Mucosa of descending colon (tissue), 3 donors: ENCODE data around the gene SYK. TPM values are rescaled to one million over a fixed set of nuclear protein-coding genes. Genes with fewer than 3 reads are reported as not detected.

Experiments
- ATAC-seq: fragments of 200-7000 bp; cut with Tn5 transposase; one replicate; pipeline ENCODE4 v1.9.1; 2020; ENCODE audit warnings: mild to moderate bottlenecking, moderate library complexity
- DNase-seq, 3 donors: peaks; one replicate each; pipeline ENCODE4 v3.0.0-alpha.2; 2020
- H3K36me3 ChIP-seq: fragments of 200-600 bp; one replicate; pipeline ENCODE4 v1.8.0; 2021; ENCODE audit warnings: low read depth, mild to moderate bottlenecking
- H3K4me1 ChIP-seq: fragments of 200-600 bp; one replicate; pipeline ENCODE4 v1.8.0; 2021; ENCODE audit warnings: low read depth, mild to moderate bottlenecking
- H3K4me3 ChIP-seq: fragments of 200-600 bp; one replicate; pipeline ENCODE4 v1.8.0; 2021; ENCODE audit warnings: mild to moderate bottlenecking
- H3K9me3 ChIP-seq: fragments of 200-600 bp; one replicate; pipeline ENCODE4 v1.8.0; 2021; ENCODE audit warnings: mild to moderate bottlenecking
- intact Hi-C, 2 donors: fragments of 100-400 bp; cut with DNase I in 1 of 2; cut with micrococcal nuclease in 1 of 2; formaldehyde crosslinking; loops; one replicate each; pipeline versions ENCODE4 v1.11.0 to v1.11.1; 2022; cut with DNase I, micrococcal nuclease
- total RNA-seq, 3 donors: library from RNA; stranded (reverse); fragmentation: NEBNext Ultra II Directional in 2 of 3; extraction: Animal tissue kit (Norgen Biotek cat#: 25700) in 2 of 3; gene quantifications; one replicate each; pipeline versions ENCODE4 v1.2.1 to v1.2.4, GENCODE V29; 2021 to 2023
- TF ChIP-seq, protein P1 (sequence below): fragments of 200-600 bp; IDR thresholded peaks from one replicate; pipeline ENCODE4 v1.8.0; 2022; ENCODE audit warnings: antibody characterized with exemption, mild to moderate bottlenecking
- donor health status: DM: no; HTN: no; CAD: no; lungs with moderate emphysema.
- donor health status: DM: no; HTN: no; CAD: no.
- donor health status: DM: no; HTN: yes; CAD: no.

The SYK gene
- total RNA-seq, 3 donors from 2014 or later, result 29.0 to 59.5 (median 43.4) TPM

DNA sequence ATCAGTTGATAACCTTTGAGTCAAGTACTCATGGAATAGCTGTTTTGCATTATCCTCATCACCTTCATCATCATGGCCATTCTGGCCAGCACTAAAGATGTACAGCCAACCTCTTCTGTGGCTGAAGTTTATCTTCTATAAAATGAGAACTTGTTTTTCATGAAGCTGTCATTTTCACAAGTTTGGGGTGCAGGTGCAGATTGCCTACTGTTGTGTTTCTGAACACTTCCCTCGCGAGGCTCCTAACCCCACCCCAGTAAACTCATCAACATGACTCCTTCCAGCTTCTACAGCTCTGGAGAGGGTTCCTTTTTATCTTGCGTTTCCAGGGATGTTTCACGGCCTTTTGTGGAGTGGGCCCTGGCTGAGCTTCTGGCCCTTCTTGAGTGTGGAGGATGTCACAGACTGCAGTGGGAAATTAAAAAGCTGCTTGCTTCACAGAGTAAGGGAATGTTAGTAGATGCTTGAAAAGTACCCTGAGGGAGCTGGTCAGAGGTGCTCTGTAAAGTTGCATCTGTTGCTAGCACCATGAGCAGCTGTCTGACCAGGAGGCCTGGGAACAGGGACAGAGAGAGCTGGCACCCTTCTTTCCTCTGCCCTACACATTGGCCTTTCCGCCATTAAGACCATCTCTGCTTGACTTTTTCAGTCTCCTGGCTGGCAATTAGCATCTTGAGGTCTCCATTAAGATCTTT is 24.9 kb downstream of the SYK start:
- no peak for ATAC-seq
- H3K9me3 ChIP-seq, result no peaks in the 10 kb centered on the region
- TF ChIP-seq, protein P1, sequence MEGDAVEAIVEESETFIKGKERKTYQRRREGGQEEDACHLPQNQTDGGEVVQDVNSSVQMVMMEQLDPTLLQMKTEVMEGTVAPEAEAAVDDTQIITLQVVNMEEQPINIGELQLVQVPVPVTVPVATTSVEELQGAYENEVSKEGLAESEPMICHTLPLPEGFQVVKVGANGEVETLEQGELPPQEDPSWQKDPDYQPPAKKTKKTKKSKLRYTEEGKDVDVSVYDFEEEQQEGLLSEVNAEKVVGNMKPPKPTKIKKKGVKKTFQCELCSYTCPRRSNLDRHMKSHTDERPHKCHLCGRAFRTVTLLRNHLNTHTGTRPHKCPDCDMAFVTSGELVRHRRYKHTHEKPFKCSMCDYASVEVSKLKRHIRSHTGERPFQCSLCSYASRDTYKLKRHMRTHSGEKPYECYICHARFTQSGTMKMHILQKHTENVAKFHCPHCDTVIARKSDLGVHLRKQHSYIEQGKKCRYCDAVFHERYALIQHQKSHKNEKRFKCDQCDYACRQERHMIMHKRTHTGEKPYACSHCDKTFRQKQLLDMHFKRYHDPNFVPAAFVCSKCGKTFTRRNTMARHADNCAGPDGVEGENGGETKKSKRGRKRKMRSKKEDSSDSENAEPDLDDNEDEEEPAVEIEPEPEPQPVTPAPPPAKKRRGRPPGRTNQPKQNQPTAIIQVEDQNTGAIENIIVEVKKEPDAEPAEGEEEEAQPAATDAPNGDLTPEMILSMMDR, result no peak
- H3K4me1 ChIP-seq, result no peaks in the 10 kb centered on the region
- H3K4me3 ChIP-seq, result no peak overlapping the region
- no peak for DNase-seq
- intact Hi-C loops, result no loop called here
- H3K36me3 ChIP-seq, result no peaks in the 10 kb centered on the region

DNA sequence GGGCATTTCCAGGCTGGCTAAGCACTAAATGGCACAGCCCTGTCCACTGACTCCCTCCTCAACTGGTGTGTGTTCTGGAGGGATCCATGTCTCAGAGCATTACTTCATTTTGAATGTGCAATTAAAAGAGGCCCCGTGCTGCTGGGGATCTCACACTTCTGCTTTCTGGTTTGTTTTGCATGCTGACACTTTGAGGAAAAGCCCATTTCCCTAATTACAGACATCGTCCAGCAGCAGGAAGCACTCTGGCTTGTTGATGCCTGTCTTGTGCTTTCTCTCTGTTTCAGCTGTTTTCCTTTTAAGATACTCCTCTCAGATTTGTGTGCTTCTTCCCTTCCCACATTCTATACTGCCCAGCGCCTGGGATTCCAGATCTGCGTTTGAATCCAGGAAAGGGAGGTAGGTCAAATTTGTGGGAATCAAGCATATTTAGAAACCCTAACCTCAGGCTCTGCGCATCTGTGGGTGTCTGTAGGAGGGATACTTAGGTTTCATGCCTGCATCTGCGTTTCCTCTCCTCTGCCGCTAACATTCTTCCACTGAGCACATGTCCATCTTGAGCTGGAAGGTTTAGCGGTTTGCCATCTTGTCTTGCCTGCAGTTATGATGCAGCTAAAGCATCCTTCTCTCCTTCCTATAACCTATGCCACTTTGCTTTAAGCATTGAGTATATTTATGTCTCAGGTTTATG is 25.7 kb downstream of the SYK start:
- ATAC-seq, result peak; percentile 76
- intact Hi-C loops, result no loop called here
- DNase-seq, result no peak
- no peak overlapping the region for H3K4me3 ChIP-seq
- peaks cover under 1% of the 10 kb centered on the region for H3K4me1 ChIP-seq
- H3K36me3 ChIP-seq, result no peaks in the 10 kb centered on the region
- H3K9me3 ChIP-seq, result no peaks in the 10 kb centered on the region
- TF ChIP-seq, protein P1, result no peak

DNA sequence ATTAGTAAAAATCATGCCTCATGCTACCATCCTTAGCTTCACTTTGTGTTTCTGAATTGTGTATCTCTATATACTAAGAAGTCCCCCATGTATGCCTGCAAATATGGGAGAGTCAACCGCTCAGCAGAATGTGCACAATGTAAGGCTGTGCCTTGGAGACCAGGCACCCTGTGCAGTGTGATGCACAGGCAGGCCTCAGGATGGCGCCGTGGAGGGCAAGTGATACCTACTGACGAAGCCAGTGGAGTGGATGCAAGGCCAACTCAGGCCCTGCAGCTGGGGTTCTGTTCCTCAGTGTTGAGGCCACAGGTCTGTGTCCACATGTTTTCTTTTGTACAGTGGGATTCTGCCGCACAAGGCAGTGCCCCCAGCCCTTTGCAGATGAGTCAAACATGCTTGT is 28.4 kb downstream of the SYK start:
- Histone ChIP-seq H3K9me3 (no peaks in the 10 kb centered on the region), H3K4me1 (peaks cover 3% of the 10 kb centered on the region), H3K36me3 (no peaks in the 10 kb centered on the region), H3K4me3 (no peak overlapping the region)
- intact Hi-C loops, result no loop called here
- no peak for ATAC-seq
- TF ChIP-seq, protein P1, result no peak
- no peak for DNase-seq

DNA sequence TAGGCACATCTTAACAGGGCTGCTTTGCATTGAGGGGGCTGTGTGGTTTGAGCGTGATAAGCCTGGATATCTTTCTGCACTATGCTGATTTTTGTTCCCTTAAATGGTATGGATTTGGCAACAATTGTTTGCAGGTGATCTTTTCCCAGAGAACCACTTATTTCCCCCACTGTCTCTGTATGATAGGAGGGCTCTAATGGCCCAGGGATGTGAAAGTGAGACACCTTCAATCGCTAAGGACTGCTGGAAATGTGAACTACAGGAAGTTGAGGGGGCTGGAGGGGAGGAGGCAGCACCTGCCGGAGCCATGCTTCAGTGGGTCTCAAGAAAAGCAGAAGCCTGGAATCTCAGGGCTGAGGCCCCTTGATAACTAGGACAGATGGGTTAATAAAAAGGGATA is 29.4 kb downstream of the SYK start:
- no peak overlapping the region for H3K4me3 ChIP-seq
- TF ChIP-seq, protein P1, result no peak
- peak; percentile 38 for ATAC-seq
- intact Hi-C loops, result no loop called here
- peaks cover 3% of the 10 kb centered on the region for H3K4me1 ChIP-seq
- DNase-seq, result no peak
- H3K36me3 ChIP-seq, result no peaks in the 10 kb centered on the region
- no peaks in the 10 kb centered on the region for H3K9me3 ChIP-seq

DNA sequence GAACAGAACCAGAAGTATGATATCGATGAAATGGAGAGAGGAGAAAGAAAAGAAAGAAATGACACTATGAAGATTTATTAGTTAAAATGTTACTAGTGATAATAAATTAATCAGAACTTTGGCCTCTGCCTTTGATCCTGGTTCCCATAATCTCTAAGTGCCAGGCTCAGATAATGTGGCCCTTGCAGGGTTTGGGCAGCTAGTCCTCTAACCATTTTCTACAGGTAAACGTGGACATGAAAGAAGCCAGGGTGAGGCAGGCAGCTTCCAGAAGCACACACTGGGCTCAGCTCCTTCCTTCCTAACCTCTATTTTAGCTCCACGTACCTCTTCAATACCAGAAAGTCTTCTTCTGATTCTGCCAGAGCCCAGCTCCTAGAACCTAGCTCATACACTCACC is 30.6 kb downstream of the SYK start:
- no peak overlapping the region for H3K4me3 ChIP-seq
- no peaks in the 10 kb centered on the region for H3K9me3 ChIP-seq
- ATAC-seq, result no peak
- no peaks in the 10 kb centered on the region for H3K36me3 ChIP-seq
- intact Hi-C loops, result no loop called here
- H3K4me1 ChIP-seq, result peaks cover 3% of the 10 kb centered on the region
- DNase-seq, result no peak
- TF ChIP-seq, protein P1, result no peak
